Breast epithelium (tissue), 4 donors: ENCODE results near the gene WWOX. TPM values are rescaled to one million over a fixed set of nuclear protein-coding genes. Genes with fewer than 3 reads are reported as not detected.

Experiments used
- DNase-seq, 2 donors: peaks; one replicate each; pipeline ENCODE4 v3.0.0-alpha.2; 2019; ENCODE audit warnings: low spot score in 2 of 2
- H3K27ac ChIP-seq, 2 donors: fragments of 200-600 bp; sonication (generic) in 1 of 2; one replicate each; pipeline ENCODE4 v1.5.1; 2016 to 2019; ENCODE audit warnings: mild to moderate bottlenecking in 1 of 2
- H3K27me3 ChIP-seq, 2 donors: fragments of 200-600 bp; sonication (generic) in 1 of 2; one replicate each; pipeline versions ENCODE4 v1.5.1 to v1.6.0; 2017 to 2019; ENCODE audit warnings: control low read depth in 1 of 2, mild to moderate bottlenecking in 1 of 2
- H3K36me3 ChIP-seq: fragments of 200-600 bp; one replicate; pipeline ENCODE4 v1.5.1; 2019
- H3K4me1 ChIP-seq, 2 donors: fragments of 200-600 bp; sonication (generic); one replicate each; pipeline ENCODE4 v1.5.1; 2016 to 2019; ENCODE audit warnings: control low read depth in 1 of 2
- H3K4me3 ChIP-seq, 3 donors: fragments of 200-600 bp; sonication (generic); 1 replicate in 2 of 3; 2 replicates in 1 of 3; pipeline ENCODE4 v1.5.1; 2016 to 2019; ENCODE audit warnings: mild to moderate bottlenecking in 3 of 3, moderate library complexity in 2 of 3
- H3K9me3 ChIP-seq, 2 donors: fragments of 200-600 bp; sonication (generic) in 1 of 2; one replicate each; pipeline ENCODE4 v1.5.1; 2016 to 2019; ENCODE audit warnings: control low read depth in 1 of 2
- CTCF ChIP-seq, 3 donors: fragments of 450-650 bp; IDR thresholded peaks; one replicate each; pipeline ENCODE4 v1.5.1; 2016 to 2017; ENCODE audit warnings: antibody characterized with exemption in 3 of 3, mild to moderate bottlenecking in 3 of 3, moderate library complexity in 3 of 3
- POLR2A ChIP-seq: fragments of 450-650 bp; IDR thresholded peaks from one replicate; pipeline ENCODE4 v1.6.1; 2016; ENCODE audit warnings: antibody characterized with exemption, mild to moderate bottlenecking, moderate library complexity
- POLR2AphosphoS5 ChIP-seq, 3 donors: sonication (generic); formaldehyde crosslinking; IDR thresholded peaks; one replicate each; pipeline ENCODE4 v1.6.1; 2017; ENCODE audit warnings: antibody characterized with exemption in 3 of 3
- intact Hi-C: fragments of 100-400 bp; cut with DNase I; formaldehyde crosslinking; loops from one replicate; pipeline ENCODE4 v1.15.1; 2023; ENCODE audit warnings: low total_unique reads
- total RNA-seq, 3 donors: library from RNA; depleted of rRNA; stranded (reverse); fragments of >200 nt; gene quantifications; one replicate each; pipeline ENCODE4 v1.1.0, GENCODE V29; 2016

WWOX gene
- total RNA-seq, 3 donors from 2014 or later = 42.9 to 73.6 (median 43.4) TPM

- Histone ChIP-seq H3K36me3 (no peaks in the 10 kb centered on the region), H3K4me1 (no peaks in the 10 kb centered on the region), H3K4me3 (no peak overlapping the region), H3K27ac (no peak overlapping the region), H3K27me3 (no peaks in the 10 kb centered on the region), H3K9me3 (peaks cover 0 to 3% of the 10 kb centered on the region in 2 donors)
- no peak for DNase-seq
- intact Hi-C loops = no loop called here
- no peak for TF ChIP-seq POLR2AphosphoS5 (IDR thresholded peaks at IDR 0.05)
- TF ChIP-seq POLR2A = no peak
- no peak for TF ChIP-seq CTCF (IDR thresholded peaks at IDR 0.05)
Measured at GRCh38 chr16:79186196-79186595, 1086.7 kb downstream of the WWOX start.

GRCh38 chr16:79188115-79188738 is 1088.8 kb downstream of the WWOX start:
- DNase-seq = no peak
- intact Hi-C loops = no loop called here
- no peak for TF ChIP-seq POLR2A
- Histone ChIP-seq H3K4me1 (no peaks in the 10 kb centered on the region), H3K36me3 (no peaks in the 10 kb centered on the region), H3K27ac (no peak overlapping the region), H3K4me3 (no peak overlapping the region), H3K9me3 (peaks cover 0 to 3% of the 10 kb centered on the region in 2 donors), H3K27me3 (no peaks in the 10 kb centered on the region)

GRCh38 chr16:79188739-79189122 is 1089.3 kb downstream of the WWOX start:
- Histone ChIP-seq H3K4me3 (no peak overlapping the region), H3K4me1 (no peaks in the 10 kb centered on the region), H3K27ac (no peak overlapping the region), H3K9me3 (peaks cover 0 to 3% of the 10 kb centered on the region in 2 donors), H3K36me3 (no peaks in the 10 kb centered on the region), H3K27me3 (no peaks in the 10 kb centered on the region)
- DNase-seq = no peak
- TF ChIP-seq CTCF (IDR thresholded peaks at IDR 0.05) = no peak
- TF ChIP-seq POLR2A = no peak
- no peak for TF ChIP-seq POLR2AphosphoS5 (IDR thresholded peaks at IDR 0.05)
- intact Hi-C loops = no loop called here

GRCh38 chr16:79190542-79190941 is 1091.1 kb downstream of the WWOX start:
- intact Hi-C loops = no loop called here
- no peaks in the 10 kb centered on the region for H3K27me3 ChIP-seq

GRCh38 chr16:79191933-79192332 is 1092.5 kb downstream of the WWOX start:
- Histone ChIP-seq H3K4me1 (no peaks in the 10 kb centered on the region), H3K4me3 (no peak overlapping the region), H3K9me3 (peaks cover 0 to 3% of the 10 kb centered on the region in 2 donors), H3K27ac (no peak overlapping the region), H3K36me3 (no peaks in the 10 kb centered on the region), H3K27me3 (no peaks in the 10 kb centered on the region)
- no peak for DNase-seq
- TF ChIP-seq POLR2AphosphoS5 (IDR thresholded peaks at IDR 0.05) (no peak), POLR2A (no peak), CTCF (IDR thresholded peaks at IDR 0.05) (no peak)
- intact Hi-C loops = no loop called here

More at GRCh38 chr16:79190542-79190941, 1091.1 kb downstream of the WWOX start:
- no peaks in the 10 kb centered on the region for H3K36me3 ChIP-seq
- H3K9me3 ChIP-seq = peaks cover 0 to 3% of the 10 kb centered on the region in 2 donors
- no peak for DNase-seq
- TF ChIP-seq POLR2A (no peak), POLR2AphosphoS5 (IDR thresholded peaks at IDR 0.05) (no peak), CTCF (IDR thresholded peaks at IDR 0.05) (no peak)
- H3K4me1 ChIP-seq = no peaks in the 10 kb centered on the region
- H3K4me3 ChIP-seq = no peak overlapping the region
- no peak overlapping the region for H3K27ac ChIP-seq
